IMR-90 (cell line): ENCODE data around the gene HLA-C. TPM values are rescaled to one million over a fixed set of nuclear protein-coding genes. Genes with fewer than 3 reads are reported as not detected.

Experiments used
- ATAC-seq: fragments of 200-7000 bp; cut with Tn5 transposase; 2 replicates; pipeline ENCODE4 v1.9.1; 2020; ENCODE audit warnings: low read depth, mild to moderate bottlenecking, moderate library complexity
- BruUV-seq: library from RNA; stranded (reverse); fragments of 400-500 nt; replicated peaks from 2 replicates; lab custom pipeline; 2021; lab: Mats Ljungman, UMichigan
- CTCF ChIA-PET: fragments of 300-600 bp; formaldehyde crosslinking; extraction: SDS; loops from one replicate; lab custom pipeline; 2021; ENCODE audit warnings: antibody characterized with exemption; lab: Yijun Ruan, JAX
- POLR2A ChIA-PET: fragments of 300-600 bp; sonication (Branson Sonifier 250); formaldehyde crosslinking; loops from one replicate; lab custom pipeline; 2022; ENCODE audit warnings: antibody characterized with exemption; ENCODE audit not compliant: unreplicated experiment; lab: Charles Lee
- DNase-seq: peaks from one replicate; pipeline ENCODE4 v3.0.0; 2013
- H2AFZ ChIP-seq: replicated peaks from 2 replicates; pipeline ENCODE3; 2013; ENCODE audit warnings: low read length, mild to moderate bottlenecking; ENCODE audit not compliant: poor library complexity
- H2AK5ac ChIP-seq: 2 replicates; pipeline ENCODE4 v1.6.1; 2013; ENCODE audit warnings: low read depth, low read length, inconsistent platforms
- H2AK9ac ChIP-seq: replicated peaks from 2 replicates; pipeline ENCODE3; 2013; ENCODE audit warnings: mild to moderate bottlenecking, low read depth, low read length, moderate library complexity; ENCODE audit not compliant: poor library complexity
- H2BK120ac ChIP-seq: 2 replicates; pipeline ENCODE4 v1.6.1; 2013; ENCODE audit warnings: low read depth, low read length, inconsistent platforms
- H2BK15ac ChIP-seq: 3 replicates; pipeline ENCODE4 v1.6.1; 2013; ENCODE audit warnings: low read depth, low read length, inconsistent platforms
- H2BK20ac ChIP-seq: 2 replicates; pipeline ENCODE4 v1.6.1; 2013; ENCODE audit warnings: low read depth, mild to moderate bottlenecking, inconsistent platforms, low read length, moderate library complexity
- H2BK5ac ChIP-seq: 2 replicates; pipeline ENCODE4 v1.6.1; 2013; ENCODE audit warnings: mild to moderate bottlenecking, low read depth, low read length, inconsistent platforms; ENCODE audit not compliant: poor library complexity, severe bottlenecking
- H3K14ac ChIP-seq: replicated peaks from 2 replicates; pipeline ENCODE4 v1.6.1; 2013; ENCODE audit warnings: low read depth, low read length, inconsistent platforms
- H3K18ac ChIP-seq: 2 replicates; pipeline ENCODE4 v1.6.1; 2013; ENCODE audit warnings: low read depth, low read length, control low read depth
- H3K23ac ChIP-seq: 2 replicates; pipeline ENCODE4 v1.6.1; 2013; ENCODE audit warnings: low read depth, low read length, inconsistent platforms
- H3K27ac ChIP-seq: 2 replicates; pipeline ENCODE4 v1.5.1; 2013; ENCODE audit warnings: mild to moderate bottlenecking, control low read depth, low read length; ENCODE audit not compliant: insufficient read depth
- H3K27me3 ChIP-seq: 2 replicates; pipeline ENCODE4 v1.6.1; 2013; ENCODE audit warnings: low read length; ENCODE audit not compliant: control insufficient read depth, insufficient read depth
- H3K36me3 ChIP-seq: 2 replicates; pipeline ENCODE4 v1.6.1; 2013; ENCODE audit warnings: low read length, mixed read lengths; ENCODE audit not compliant: control insufficient read depth, insufficient read depth
- H3K4ac ChIP-seq: 2 replicates; pipeline ENCODE4 v1.6.1; 2013; ENCODE audit warnings: low read depth, low read length, inconsistent platforms
- H3K4me1 ChIP-seq: 2 replicates; pipeline ENCODE4 v1.6.1; 2013; ENCODE audit warnings: low read length, mixed read lengths; ENCODE audit not compliant: control insufficient read depth, insufficient read depth
- H3K4me2 ChIP-seq: 2 replicates; pipeline ENCODE4 v1.6.1; 2013; ENCODE audit warnings: low read depth, mild to moderate bottlenecking, control low read depth, low read length, moderate library complexity
- H3K4me3 ChIP-seq: 2 replicates; pipeline ENCODE4 v1.5.1; 2013; ENCODE audit warnings: low read depth, mild to moderate bottlenecking, control low read depth, low read length, moderate library complexity; ENCODE audit not compliant: insufficient read depth
- H3K56ac ChIP-seq: 2 replicates; pipeline ENCODE4 v1.6.1; 2013; ENCODE audit warnings: low read length, inconsistent platforms; ENCODE audit not compliant: insufficient read depth; ENCODE audit errors: extremely low read depth
- H3K79me1 ChIP-seq, 2 experiments: 2 replicates each; pipeline ENCODE4 v1.6.1; 2013; ENCODE audit warnings: low read length in 2 of 2, inconsistent platforms in 1 of 2, low read depth in 1 of 2
- H3K9ac ChIP-seq: 2 replicates; pipeline ENCODE4 v1.6.1; 2013; ENCODE audit warnings: low read depth, low read length, control low read depth
- H3K9me1 ChIP-seq: 2 replicates; pipeline ENCODE4 v1.6.1; 2013; ENCODE audit warnings: low read length, inconsistent platforms; ENCODE audit not compliant: insufficient read depth
- H3K9me3 ChIP-seq: 2 replicates; pipeline ENCODE4 v1.6.1; 2013; ENCODE audit warnings: low read length; ENCODE audit not compliant: control insufficient read depth, insufficient read depth
- H4K20me1 ChIP-seq: 2 replicates; pipeline ENCODE4 v1.6.1; 2013; ENCODE audit warnings: low read length, inconsistent platforms; ENCODE audit not compliant: insufficient read depth
- H4K5ac ChIP-seq: 2 replicates; pipeline ENCODE4 v1.6.1; 2013; ENCODE audit warnings: mild to moderate bottlenecking, low read depth, low read length, control low read depth
- H4K8ac ChIP-seq, 2 experiments: 2 replicates each; pipeline ENCODE4 v1.6.1; 2013; ENCODE audit warnings: low read depth in 2 of 2, low read length in 2 of 2, control low read depth in 1 of 2, inconsistent platforms in 1 of 2
- H4K91ac ChIP-seq: 2 replicates; pipeline ENCODE4 v1.6.1; 2013; ENCODE audit warnings: low read depth, low read length, inconsistent platforms; ENCODE audit not compliant: insufficient read depth
- CHD1 ChIP-seq: IDR thresholded peaks from 2 replicates; pipeline ENCODE4 v1.6.1; 2012; ENCODE audit warnings: low read depth, low read length, improper control_type of control experiment
- ELK1 ChIP-seq: fragments of 150-350 bp; IDR thresholded peaks from 2 replicates; pipeline ENCODE4 v1.6.1; 2016; ENCODE audit warnings: low read depth, mild to moderate bottlenecking, low read length, moderate library complexity, borderline replicate concordance
- MAFK ChIP-seq: IDR thresholded peaks from 2 replicates; pipeline ENCODE4 v1.6.1; 2012; ENCODE audit warnings: low read depth, low read length, improper control_type of control experiment
- NFE2L2 ChIP-seq: fragments of 150-350 bp; IDR thresholded peaks from 2 replicates; pipeline ENCODE4 v1.6.1; 2016; ENCODE audit warnings: low read depth, mild to moderate bottlenecking, low read length
- RAD21 ChIP-seq: IDR thresholded peaks from 2 replicates; pipeline ENCODE4 v1.6.1; 2012; ENCODE audit warnings: low read length, improper control_type of control experiment
- RFX5 ChIP-seq: IDR thresholded peaks from 2 replicates; pipeline ENCODE4 v1.8.0; 2012; ENCODE audit warnings: low read depth, mild to moderate bottlenecking, low read length, moderate library complexity
- WGBS, 2 experiments: methylation state at CpG; one replicate each; pipeline versions ENCODE4 v1.1.5 to v1.1.7; 2013; ENCODE audit warnings: missing lambda C conversion rate in 2 of 2; ENCODE audit not compliant: insufficient read length in 1 of 2; ENCODE audit errors: extremely low coverage in 2 of 2; 5-methylcytosine and 5-hydroxymethylcytosine counted together
- dilution Hi-C: fragments of 300-500 bp; cut with HindIII; formaldehyde crosslinking; loops from one replicate; pipeline ENCODE4 v1.14.3; 2018; ENCODE audit warnings: low sequenced_read_pairs; ENCODE audit not compliant: unreplicated experiment
- in situ Hi-C: fragments of 300-500 bp; cut with MboI; formaldehyde crosslinking; loops from 3 replicates; pipeline ENCODE4 v1.14.3; 2019; ENCODE audit warnings: low sequenced_read_pairs, inconsistent platforms, mixed read lengths
- intact Hi-C: fragments of 100-400 bp; cut with micrococcal nuclease; formaldehyde crosslinking; loops from 2 replicates; pipeline ENCODE4 v1.10.0; 2022
- polyA plus RNA-seq, 3 experiments: library from polyadenylated mRNA; depleted of rRNA; stranded (reverse); fragments of >200 nt; gene quantifications; 2 replicates each; pipeline ENCODE4 v1.2.3, GENCODE V29; 2012; ENCODE audit warnings: low replicate concordance in 1 of 3
- total RNA-seq: library from RNA; depleted of rRNA; stranded (reverse); fragments of >200 nt; gene quantifications from 2 replicates; pipeline ENCODE4 v1.2.3, GENCODE V29; 2012

Gene HLA-C
- total and polyA plus RNA-seq, 2 of the 4 experiments (the other 2 are of a cell fraction) = 8.8 to 87.3 TPM

- DNase-seq = no peak
- Histone ChIP-seq H3K4me2 (no peak overlapping the region), H2AK9ac (no peak overlapping the region), H4K20me1 (no peaks in the 10 kb centered on the region), H2BK15ac (no peak overlapping the region), H3K9me3 (peaks cover 3% of the 10 kb centered on the region; the same call in 1 of the 2 replicates), H3K14ac (no peak overlapping the region), H3K27ac (no peak overlapping the region), H3K4me1 (no peaks in the 10 kb centered on the region), H2BK20ac (no peak overlapping the region), H4K8ac (no peak overlapping the region), H3K4ac (no peak overlapping the region), H3K56ac (no peak overlapping the region), H2AFZ (no peak overlapping the region), H4K91ac (no peak overlapping the region), H2BK5ac (no peak overlapping the region), H3K36me3 (no peaks in the 10 kb centered on the region), H2AK5ac (no peak overlapping the region), H2BK120ac (no peak overlapping the region), H3K23ac (no peak overlapping the region), H3K79me1 (no peaks in the 10 kb centered on the region), H3K18ac (no peak overlapping the region), H3K9ac (no peak overlapping the region), H3K4me3 (no peak overlapping the region), H3K27me3 (peaks cover 43% of the 10 kb centered on the region), H3K9me1 (no peaks in the 10 kb centered on the region), H4K5ac (no peak overlapping the region)
- no peak for ATAC-seq
- intact Hi-C loops (no loop called here), dilution Hi-C loops (no loop called here), in situ Hi-C loops (no loop called here)
- CTCF ChIA-PET = no interaction called here
- TF ChIP-seq CHD1 (no peak), MAFK (no peak), RFX5 (no peak), ELK1 (no peak), RAD21 (no peak), NFE2L2 (no peak)
- WGBS, 2 experiments = no CpG with 5 or more reads among the region's 4 CpGs
- POLR2A ChIA-PET = no interaction called here
- no TSS peak for BruUV-seq
Observed at GRCh38 chr6:31305703-31306219, 33.9 kb upstream of the HLA-C start.
